ENCODE data around the gene SYT9.

GRCh38 chr11:7250166-7250565, 1.5 kb upstream of the SYT9 start:
- no peak for TF ChIP-seq CTCF (conservative IDR thresholded peaks at IDR 0.05)
- no peak for TF ChIP-seq EZH2 (IDR thresholded peaks at IDR 0.05; ENCODE audit: low read depth)
